Measurements from ENCODE around the gene JTB. TPM values are rescaled to one million over a fixed set of nuclear protein-coding genes. Genes with fewer than 3 reads are reported as not detected.
"Not testable (repeated sequence)": the region's sequence is repeated elsewhere in the genome, so short reads cannot be mapped to it uniquely, and the experiment has no call there.

JTB gene
- total RNA-seq, 1 experiment from 2014 or later, result 123 TPM

DNA sequence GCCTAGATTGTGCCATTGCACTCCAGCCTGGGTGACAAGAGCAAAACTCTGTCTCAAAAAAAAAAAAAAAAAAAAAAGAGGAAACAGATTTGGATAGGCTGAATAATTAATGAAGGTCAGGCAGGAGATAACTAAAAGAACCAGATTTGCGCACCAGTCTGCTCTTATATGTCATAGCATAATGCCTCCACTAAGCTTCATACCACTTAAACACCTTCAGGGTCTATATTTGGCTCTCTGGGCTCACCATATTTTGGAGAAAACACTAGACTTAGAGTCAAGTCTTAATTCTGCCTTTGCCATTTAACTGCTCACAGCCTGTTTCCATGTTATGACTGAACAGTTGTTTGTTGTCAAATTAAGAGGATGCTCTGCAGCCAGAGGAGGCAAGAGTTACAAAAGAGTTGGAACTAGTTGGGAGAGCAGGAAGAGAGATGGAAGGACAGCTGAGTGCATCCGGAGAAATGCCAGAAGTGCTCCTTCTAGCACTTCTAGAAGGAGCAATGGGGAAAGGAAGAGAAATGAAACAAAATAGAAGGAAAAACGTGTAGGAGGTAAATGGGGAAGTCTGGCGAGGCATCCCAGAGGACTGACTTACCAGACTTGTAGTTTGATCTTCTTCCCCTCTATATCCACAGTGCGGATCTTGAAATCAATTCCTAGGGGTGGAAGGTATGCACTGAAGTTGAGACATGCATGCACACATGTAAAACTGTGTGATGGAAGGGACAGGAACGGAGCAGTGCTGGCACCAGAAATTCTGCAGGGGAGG is 6.8 kb upstream of the JTB start:
- peak overlapping the region; percentile 80; the same call in 1 of the 2 replicates for H3K4me2 ChIP-seq (ENCODE audit: low read length)
- ATAC-seq (no peak), DNase-seq (ENCODE audit: low read depth, low spot score) (no peak)
- no peaks in the 10 kb centered on the region for H3K9me3 ChIP-seq (ENCODE audit: control insufficient read depth in 1 of 2, insufficient read depth in 1 of 2, low read depth in 1 of 2, low read length in 2 of 2)
- no TSS peak for BruUV-seq (replicated peaks)
- CTCF ChIA-PET, result interaction anchor here (0.7 kb wide), 1 partner anchor 95 kb away, joined by 3 read pairs; no protein-coding TSS in a partner anchor
- H3K36me3 ChIP-seq (ENCODE audit: control insufficient read depth in 1 of 2, insufficient read depth in 2 of 2, low read length in 2 of 2), result peaks cover 3 to 4% of the 10 kb centered on the region in 2 experiments; a peak in 1 of 4 replicates
- POLR2A ChIA-PET, result no interaction called here
- peaks cover 4% of the 10 kb centered on the region; the same call in 1 of the 2 replicates for H3K79me2 ChIP-seq (ENCODE audit: insufficient read depth, low read length)
- TF ChIP-seq CEBPB (IDR thresholded peaks at IDR 0.05; ENCODE audit: low read depth) (no peak), RAD21 (IDR thresholded peaks at IDR 0.05; ENCODE audit: low read depth) (no peak), POLR2AphosphoS5 (IDR thresholded peaks at IDR 0.05; ENCODE audit: low read depth, low read length) (no peak), ZNF274 (IDR thresholded peaks at IDR 0.05; ENCODE audit: low read depth, low read length) (no peak), JUND (IDR thresholded peaks at IDR 0.05) (no peak), EZH2 (IDR thresholded peaks at IDR 0.05) (no peak), POLR2A (IDR thresholded peaks at IDR 0.05; ENCODE audit: borderline replicate concordance, extremely low read depth, insufficient read depth, insufficient read length) (no peak)
- TF ChIP-seq, protein P1, sequence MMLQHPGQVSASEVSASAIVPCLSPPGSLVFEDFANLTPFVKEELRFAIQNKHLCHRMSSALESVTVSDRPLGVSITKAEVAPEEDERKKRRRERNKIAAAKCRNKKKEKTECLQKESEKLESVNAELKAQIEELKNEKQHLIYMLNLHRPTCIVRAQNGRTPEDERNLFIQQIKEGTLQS (IDR thresholded peaks at IDR 0.05), result no peak
- H3K4me3 ChIP-seq (replicated peaks in 1 of 2; ENCODE audit: low read depth in 1 of 2, low read length in 2 of 2), result no peak overlapping the region
- peaks cover 12 to 28% of the 10 kb centered on the region in 2 experiments for H3K4me1 ChIP-seq (ENCODE audit: control insufficient read depth in 1 of 2, insufficient read depth in 2 of 2, low read length in 2 of 2)
- no peak overlapping the region for H2AFZ ChIP-seq (ENCODE audit: low read depth, low read length, poor library complexity, severe bottlenecking)
- no peak overlapping the region for H3K27ac ChIP-seq (ENCODE audit: low read depth, low read length)
- intact Hi-C loops (cut with micrococcal nuclease), result no loop called here
- no peak overlapping the region for H3K9ac ChIP-seq (ENCODE audit: low read length)
- H3K9me2 ChIP-seq (ENCODE audit: insufficient read depth), result no peaks in the 10 kb centered on the region
- RAD21 ChIA-PET (ENCODE audit: low non-redundant PET in 1 of 2, low total read pairs in 2 of 2, uncharacterized antibody in 2 of 2, unreplicated experiment in 2 of 2), result no interaction called here
- no peaks in the 10 kb centered on the region for H3K27me3 ChIP-seq (ENCODE audit: insufficient read depth, low read length)
- H4K20me1 ChIP-seq (ENCODE audit: insufficient read depth), result no peaks in the 10 kb centered on the region

DNA sequence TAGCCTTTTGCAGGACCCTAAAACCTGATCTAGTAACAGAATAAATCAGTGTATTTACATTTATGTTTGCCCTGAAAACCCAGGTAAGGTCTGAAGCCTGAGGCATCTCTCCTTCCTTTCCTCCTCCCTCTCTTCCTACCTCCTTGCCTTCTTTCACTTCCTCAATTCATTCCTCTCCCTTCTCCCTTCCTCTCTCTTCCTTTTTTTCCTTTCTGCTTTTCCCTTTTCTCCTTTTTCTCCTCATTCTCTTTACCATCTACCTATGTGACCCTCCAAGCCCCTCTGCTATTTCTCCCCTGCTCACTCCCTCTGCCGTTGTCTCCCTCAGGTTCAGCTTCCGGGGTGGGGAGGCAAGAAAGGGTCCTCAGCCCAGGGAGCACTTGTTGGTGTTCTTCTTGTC is 4.3 kb upstream of the JTB start:
- H3K4me2 ChIP-seq (ENCODE audit: low read length); H3K9me3 ChIP-seq (ENCODE audit: control insufficient read depth in 1 of 2, insufficient read depth in 1 of 2, low read depth in 1 of 2, low read length in 2 of 2); H3K27me3 ChIP-seq (ENCODE audit: insufficient read depth, low read length); H4K20me1 ChIP-seq (ENCODE audit: insufficient read depth); H3K4me3 ChIP-seq (replicated peaks in 1 of 2; ENCODE audit: low read depth in 1 of 2, low read length in 2 of 2); DNase-seq (ENCODE audit: low read depth, low spot score); H3K36me3 ChIP-seq (ENCODE audit: control insufficient read depth in 1 of 2, insufficient read depth in 2 of 2, low read length in 2 of 2); H3K27ac ChIP-seq (ENCODE audit: low read depth, low read length); intact Hi-C loops (cut with micrococcal nuclease); H3K9me2 ChIP-seq (ENCODE audit: insufficient read depth); H3K9ac ChIP-seq (ENCODE audit: low read length); CTCF ChIA-PET; RAD21 ChIA-PET (ENCODE audit: low non-redundant PET in 1 of 2, low total read pairs in 2 of 2, uncharacterized antibody in 2 of 2, unreplicated experiment in 2 of 2); POLR2A ChIA-PET; H2AFZ ChIP-seq (ENCODE audit: low read depth, low read length, poor library complexity, severe bottlenecking); ATAC-seq: not testable (repeated sequence)
- TSS peak; percentile 67 for BruUV-seq (replicated peaks)
- Histone ChIP-seq H3K79me2 (ENCODE audit: insufficient read depth, low read length) (peaks cover 11% of the 10 kb centered on the region), H3K4me1 (ENCODE audit: control insufficient read depth in 1 of 2, insufficient read depth in 2 of 2, low read length in 2 of 2) (peaks cover 9 to 24% of the 10 kb centered on the region in 2 experiments)

DNA sequence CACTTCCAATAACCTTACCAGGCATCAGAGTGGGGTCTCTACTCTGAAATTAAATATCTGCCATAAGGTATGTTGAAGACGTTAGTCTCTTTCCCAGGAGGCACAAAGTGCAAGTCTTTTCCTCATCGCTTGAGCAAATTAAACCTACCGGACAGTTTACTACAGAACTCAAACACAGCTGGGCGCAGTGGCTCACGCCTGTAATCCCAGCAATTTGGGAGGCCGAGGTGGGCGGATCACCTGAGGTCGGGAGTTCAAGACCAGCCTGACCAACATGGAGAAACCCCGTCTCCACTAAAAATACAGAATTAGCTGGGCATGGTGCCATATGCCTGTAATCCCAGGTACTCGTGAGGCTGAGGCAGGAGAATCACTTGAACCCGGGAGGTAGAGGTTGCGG is 1.6 kb upstream of the JTB start:
- H2AFZ ChIP-seq (ENCODE audit: low read depth, low read length, poor library complexity, severe bottlenecking); H3K9me3 ChIP-seq (ENCODE audit: control insufficient read depth in 1 of 2, insufficient read depth in 1 of 2, low read depth in 1 of 2, low read length in 2 of 2); BruUV-seq (replicated peaks); intact Hi-C loops (cut with micrococcal nuclease); H3K27ac ChIP-seq (ENCODE audit: low read depth, low read length); ATAC-seq; H3K9me2 ChIP-seq (ENCODE audit: insufficient read depth); H3K9ac ChIP-seq (ENCODE audit: low read length); RAD21 ChIA-PET (ENCODE audit: low non-redundant PET in 1 of 2, low total read pairs in 2 of 2, uncharacterized antibody in 2 of 2, unreplicated experiment in 2 of 2); H3K27me3 ChIP-seq (ENCODE audit: insufficient read depth, low read length); DNase-seq (ENCODE audit: low read depth, low spot score); H3K4me2 ChIP-seq (ENCODE audit: low read length); H4K20me1 ChIP-seq (ENCODE audit: insufficient read depth); H3K4me3 ChIP-seq (replicated peaks in 1 of 2; ENCODE audit: low read depth in 1 of 2, low read length in 2 of 2): not testable (repeated sequence)
- peaks cover 20% of the 10 kb centered on the region for H3K79me2 ChIP-seq (ENCODE audit: insufficient read depth, low read length)
- H3K36me3 ChIP-seq (ENCODE audit: control insufficient read depth in 1 of 2, insufficient read depth in 2 of 2, low read length in 2 of 2), result peaks cover 11 to 23% of the 10 kb centered on the region in 2 experiments; a peak in 3 of 4 replicates
- POLR2A ChIA-PET, result interaction anchor here (2.3 to 3.8 kb wide), 3 partner anchors 8 to 12 kb away, joined by 19 to 38 read pairs (median 20); partner anchors contain the start of genes CREB3L4, RAB13 and RPS27
- peaks cover 0 to 14% of the 10 kb centered on the region in 2 experiments; a peak in 2 of 4 replicates for H3K4me1 ChIP-seq (ENCODE audit: control insufficient read depth in 1 of 2, insufficient read depth in 2 of 2, low read length in 2 of 2)
- CTCF ChIA-PET, result interaction anchor here (2.3 kb wide), 1 partner anchor 8 kb away, joined by 15 read pairs; the partner anchor contains the start of gene RAB13

Measured in HCT116 (cell line).